A549 (cell line): ENCODE measurements around the gene CCL4.

Experiments
- CEBPB ChIP-seq, 2 experiments: fragments of >200 bp in 1 of 2; sonication (Bioruptor Twin) in 1 of 2; formaldehyde crosslinking in 1 of 2; IDR thresholded peaks; 2 replicates each; pipeline ENCODE4 v1.6.1; 2012 to 2016
- CTCF ChIP-seq: fragments of >200 bp; sonication (Bioruptor Twin); formaldehyde crosslinking; IDR thresholded peaks from 3 replicates; pipeline ENCODE4 v1.5.1; 2016

DNA sequence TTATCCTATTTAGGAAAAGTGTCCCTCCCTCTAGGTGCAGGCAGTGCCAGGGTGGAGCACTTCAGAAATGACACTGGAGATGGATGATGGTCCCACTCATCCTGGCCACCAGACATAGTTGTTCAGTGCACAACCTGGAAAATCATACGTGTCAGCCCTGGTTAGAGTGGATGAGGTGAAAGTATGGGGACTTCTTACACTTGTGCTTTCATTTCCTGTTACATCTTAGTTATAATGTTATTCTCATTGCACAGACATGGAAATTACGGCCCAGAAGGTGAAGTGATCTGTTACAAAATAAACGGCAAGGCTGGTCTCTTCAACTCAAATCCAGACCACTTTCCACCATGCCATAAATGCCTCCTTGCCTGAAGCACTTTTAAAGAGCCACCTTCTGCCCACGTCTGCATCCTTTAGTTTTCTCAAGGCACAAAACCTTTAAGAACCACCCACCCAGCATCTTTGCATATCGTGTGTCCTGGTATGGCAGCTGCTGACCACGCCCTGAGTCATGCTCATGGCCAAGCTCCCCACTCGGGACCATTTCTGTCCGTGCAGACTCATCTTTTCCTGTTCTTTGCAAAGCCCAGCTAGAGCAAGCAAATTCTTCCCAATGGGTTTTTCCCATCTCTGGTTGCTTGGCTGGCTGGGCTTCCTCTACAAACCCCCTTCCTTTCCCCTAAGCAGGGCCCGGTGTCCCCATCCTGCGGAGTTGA, 50.4 kb downstream of the CCL4 start:
- TF ChIP-seq CTCF, result no peak
- TF ChIP-seq CEBPB (IDR thresholded peaks at IDR 0.05), result no peak
